B cell (primary cell): ENCODE results near the gene TRIB2. TPM values are rescaled to one million over a fixed set of nuclear protein-coding genes. Genes with fewer than 3 reads are reported as not detected.

Experiments
- ATAC-seq: fragments of 200-7000 bp; cut with Tn5 transposase; one replicate; pipeline ENCODE4 v1.10.0; 2021; ENCODE audit warnings: low read depth, mild to moderate bottlenecking, moderate number of reproducible peaks, moderate library complexity
- CTCF ChIA-PET: fragments of 350-600 bp; sonication (Branson Sonifier 250); formaldehyde crosslinking; loops from one replicate; lab custom pipeline; 2021; ENCODE audit warnings: antibody characterized with exemption, inconsistent platforms; lab: Charles Lee
- POLR2A ChIA-PET: fragments of 350-600 bp; sonication (Branson Sonifier 250); formaldehyde crosslinking; loops from one replicate; lab custom pipeline; 2021; ENCODE audit warnings: antibody characterized with exemption; lab: Charles Lee
- DNase-seq: peaks from one replicate; pipeline ENCODE4 v3.0.0; 2013
- H2AFZ ChIP-seq: 2 replicates; pipeline ENCODE4 v1.6.1; 2012; ENCODE audit warnings: mild to moderate bottlenecking, low read depth, low read length; ENCODE audit not compliant: insufficient read depth, poor library complexity, severe bottlenecking
- H3K27ac ChIP-seq, 2 donors: 1 replicate in 1 of 2; 2 replicates in 1 of 2; pipeline ENCODE4 v1.5.1; 2012 to 2013; ENCODE audit warnings: low read length in 2 of 2, mild to moderate bottlenecking in 2 of 2, moderate library complexity in 1 of 2
- H3K27me3 ChIP-seq, 4 experiments: fragments of 200-600 bp in 1 of 4; sonication (generic) in 1 of 4; replicated peaks in 1 of 4; 1 replicate in 2 of 4; 2 replicates in 2 of 4; pipeline versions ENCODE4 v1.6.1 to v1.7.0; 2013 to 2016; ENCODE audit warnings: low read length in 3 of 4, mild to moderate bottlenecking in 2 of 4, mixed read lengths in 1 of 4, moderate library complexity in 1 of 4; ENCODE audit not compliant: insufficient read depth in 4 of 4, control insufficient read depth in 3 of 4; ENCODE audit errors: control extremely low read depth in 1 of 4
- H3K36me3 ChIP-seq, 2 experiments: replicated peaks in 1 of 2; 1 replicate in 1 of 2; 2 replicates in 1 of 2; pipeline versions ENCODE4 v1.6.1 to v1.7.1; 2013; ENCODE audit warnings: low read length in 1 of 2; ENCODE audit not compliant: insufficient read depth in 2 of 2, control insufficient read depth in 1 of 2; ENCODE audit errors: control extremely low read depth in 1 of 2, extremely low read depth in 1 of 2
- H3K4me1 ChIP-seq, 2 donors: fragments of 200-600 bp in 1 of 2; sonication (generic) in 1 of 2; 1 replicate in 1 of 2; 2 replicates in 1 of 2; pipeline versions ENCODE4 v1.5.1 to v1.6.1; 2013 to 2017; ENCODE audit warnings: low read length in 2 of 2; ENCODE audit not compliant: control insufficient read depth in 2 of 2, insufficient read depth in 2 of 2
- H3K4me2 ChIP-seq: replicated peaks from 2 replicates; pipeline ENCODE3; 2012; ENCODE audit warnings: mild to moderate bottlenecking, low read depth, low read length; ENCODE audit not compliant: poor library complexity, severe bottlenecking
- H3K4me3 ChIP-seq, 5 experiments: fragments of 200-600 bp in 1 of 5; sonication (generic) in 1 of 5; 1 replicate in 3 of 5; 2 replicates in 2 of 5; pipeline versions ENCODE4 v1.5.1 to v1.7.0; 2011 to 2016; ENCODE audit warnings: low read length in 4 of 5, mild to moderate bottlenecking in 4 of 5, low read depth in 2 of 5, control low read depth in 1 of 5, moderate library complexity in 1 of 5; ENCODE audit not compliant: insufficient read depth in 1 of 5; ENCODE audit errors: control extremely low read depth in 1 of 5, extremely low read depth in 1 of 5
- H3K79me2 ChIP-seq: fragments of 200-600 bp; sonication (generic); one replicate; pipeline ENCODE4 v1.6.0; 2016; ENCODE audit warnings: low read length; ENCODE audit not compliant: control insufficient read depth, insufficient read depth
- H3K9ac ChIP-seq: fragments of 200-600 bp; sonication (generic); 2 replicates; pipeline ENCODE4 v1.6.1; 2017; ENCODE audit warnings: mild to moderate bottlenecking, low read length, moderate library complexity
- H3K9me3 ChIP-seq, 3 donors: one replicate each; pipeline versions ENCODE4 v1.6.1 to v1.7.1; 2013; ENCODE audit warnings: low read length in 2 of 3; ENCODE audit not compliant: control insufficient read depth in 2 of 3, insufficient read depth in 1 of 3; ENCODE audit errors: control extremely low read depth in 1 of 3
- H4K20me1 ChIP-seq: 2 replicates; pipeline ENCODE4 v1.6.0; 2012; ENCODE audit warnings: mild to moderate bottlenecking, low read length; ENCODE audit not compliant: insufficient read depth, control insufficient read depth, poor library complexity, severe bottlenecking
- H3K27ac Mint-ChIP-seq: one replicate; pipeline ENCODE4 v1.8.0; 2021; ENCODE audit warnings: mixed read lengths
- H3K27me3 Mint-ChIP-seq: one replicate; pipeline ENCODE4 v1.8.0; 2021; ENCODE audit warnings: mixed read lengths
- H3K4me1 Mint-ChIP-seq: one replicate; pipeline ENCODE4 v1.8.0; 2021; ENCODE audit warnings: mixed read lengths
- H3K4me3 Mint-ChIP-seq: one replicate; pipeline ENCODE4 v1.8.0; 2021; ENCODE audit warnings: mixed read lengths
- H3K9me3 Mint-ChIP-seq: one replicate; pipeline ENCODE4 v1.8.0; 2022; ENCODE audit warnings: mixed read lengths; ENCODE audit not compliant: insufficient read depth
- CTCF ChIP-seq: fragments of 200-600 bp; IDR thresholded peaks from one replicate; pipeline ENCODE4 v1.8.0; 2022; ENCODE audit warnings: antibody characterized with exemption, mild to moderate bottlenecking
- EZH2 ChIP-seq: IDR thresholded peaks from 2 replicates; pipeline ENCODE4 v1.6.1; 2012; ENCODE audit warnings: borderline replicate concordance, low read depth, mild to moderate bottlenecking, moderate library complexity, low read length; ENCODE audit not compliant: insufficient read depth, poor library complexity, severe bottlenecking
- WGBS: methylation state at CpG from one replicate; pipeline ENCODE4 v1.1.5; 2013; ENCODE audit warnings: missing lambda C conversion rate; ENCODE audit not compliant: insufficient coverage; 5-methylcytosine and 5-hydroxymethylcytosine counted together
- intact Hi-C: fragments of 100-400 bp; cut with micrococcal nuclease; formaldehyde crosslinking; loops from one replicate; pipeline ENCODE4 v1.10.0; 2022
- polyA plus RNA-seq: library from polyadenylated mRNA; depleted of rRNA; stranded (reverse); fragments of >200 nt; gene quantifications from 2 replicates; pipeline ENCODE4 v1.2.3, GENCODE V29; 2012
- total RNA-seq, 2 donors: library from RNA; stranded (reverse); fragments of 120-200 nt in 1 of 2; gene quantifications; 1 replicate in 1 of 2; 2 replicates in 1 of 2; pipeline versions ENCODE4 v1.2.3 to v1.2.4, GENCODE V29; 2013 to 2022

Gene TRIB2
- total and polyA plus RNA-seq, 2 donors (not counting 1 experiment from before 2014, with no cell fraction given): 36.3 to 117 TPM

- ChIA-PET CTCF (interaction anchor here (0.8 kb wide), 1 partner anchor 10 kb away, joined by 4 read pairs; no protein-coding TSS in a partner anchor), POLR2A (no interaction called here)
- intact Hi-C loops: loop anchor here (10.0 kb wide), 3 partner anchors 97 to 1367 kb away; partner anchors contain the start of genes E2F6 and ROCK2
- peaks cover 28 to 40% of the 10 kb centered on the region in 2 donors for H3K4me1 ChIP-seq
- no peaks in the 10 kb centered on the region for H3K27me3 ChIP-seq
- DNase-seq (no peak), ATAC-seq (no peak)
- no peak overlapping the region for H3K27ac ChIP-seq
- TF ChIP-seq EZH2 (no peak), CTCF (no peak)
- H3K9ac ChIP-seq: no peak overlapping the region
- no peaks in the 10 kb centered on the region for H3K9me3 ChIP-seq
- Mint-ChIP-seq H3K27ac (no peak overlapping the region), H3K9me3 (no peaks in the 10 kb centered on the region), H3K4me3 (no peak overlapping the region), H3K4me1 (peaks cover 42% of the 10 kb centered on the region), H3K27me3 (no peaks in the 10 kb centered on the region)
- no peak overlapping the region for H2AFZ ChIP-seq
- H3K36me3 ChIP-seq: no peaks in the 10 kb centered on the region
- no peaks in the 10 kb centered on the region for H4K20me1 ChIP-seq
- H3K79me2 ChIP-seq: no peaks in the 10 kb centered on the region
- H3K4me2 ChIP-seq: no peak overlapping the region
- H3K4me3 ChIP-seq: no peak overlapping the region
- WGBS: no CpG with 5 or more reads among the region's 1 CpG
Observed at GRCh38 chr2:12711339-12711738, 5.4 kb upstream of the TRIB2 start.

GRCh38 chr2:12712881-12713280 lies 3.9 kb upstream of the TRIB2 start:
- 93% methylated on average over 3 of the region's 8 CpGs for WGBS
- ATAC-seq: no peak
- peaks cover 28 to 40% of the 10 kb centered on the region in 2 donors for H3K4me1 ChIP-seq
- Mint-ChIP-seq H3K27me3 (no peaks in the 10 kb centered on the region), H3K27ac (no peak overlapping the region), H3K4me3 (no peak overlapping the region), H3K9me3 (no peaks in the 10 kb centered on the region), H3K4me1 (peaks cover 42% of the 10 kb centered on the region)
- no peak overlapping the region for H3K4me2 ChIP-seq
- no peaks in the 10 kb centered on the region for H4K20me1 ChIP-seq
- H3K36me3 ChIP-seq: no peaks in the 10 kb centered on the region
- H3K4me3 ChIP-seq: no peak overlapping the region
- H3K27ac ChIP-seq: no peak overlapping the region
- no peaks in the 10 kb centered on the region for H3K27me3 ChIP-seq
- no peak overlapping the region for H2AFZ ChIP-seq
- H3K9me3 ChIP-seq: no peaks in the 10 kb centered on the region
- peaks cover 10% of the 10 kb centered on the region for H3K79me2 ChIP-seq
- intact Hi-C loops: loop anchor here (10.0 kb wide), 3 partner anchors 98 to 1368 kb away; partner anchors contain the start of genes E2F6 and ROCK2
- no peak overlapping the region for H3K9ac ChIP-seq
- DNase-seq: no peak
- ChIA-PET POLR2A (no interaction called here), CTCF (interaction anchor here (0.9 kb wide), 1 partner anchor 297 kb away, joined by 3 read pairs; no protein-coding TSS in a partner anchor)
- TF ChIP-seq EZH2: no peak
- no peak for TF ChIP-seq CTCF
